NCI-H446 (cell line): ENCODE results near the gene EPS8.
"Not testable (repeated sequence)": the region's sequence is repeated elsewhere in the genome, so short reads cannot be mapped to it uniquely, and the experiment has no call there.

Source experiments
- DNase-seq, 2 experiments: peaks; one replicate each; lab custom pipeline; 2025; lab: John Stamatoyannopoulos, UW

EPS8 gene

DNA sequence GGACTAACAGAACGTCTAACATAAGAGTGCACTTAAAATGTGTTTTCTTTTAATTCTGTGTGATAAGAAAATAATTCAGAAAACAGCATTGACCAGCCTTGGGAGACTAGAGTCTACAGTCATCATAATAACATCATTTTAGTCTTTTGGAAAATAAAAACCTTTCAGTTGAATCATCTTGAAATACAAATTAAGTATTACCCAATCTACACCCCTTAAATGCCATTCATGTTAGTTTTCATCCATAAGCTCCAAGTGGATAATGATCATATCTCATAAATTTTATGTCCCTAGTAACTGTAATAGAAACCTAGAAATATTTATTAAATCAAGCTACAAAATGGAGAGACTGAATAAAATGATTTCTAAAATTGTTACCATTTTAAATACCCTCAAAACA is 32.4 kb downstream of the EPS8 start:
- DNase-seq: no peak

DNA sequence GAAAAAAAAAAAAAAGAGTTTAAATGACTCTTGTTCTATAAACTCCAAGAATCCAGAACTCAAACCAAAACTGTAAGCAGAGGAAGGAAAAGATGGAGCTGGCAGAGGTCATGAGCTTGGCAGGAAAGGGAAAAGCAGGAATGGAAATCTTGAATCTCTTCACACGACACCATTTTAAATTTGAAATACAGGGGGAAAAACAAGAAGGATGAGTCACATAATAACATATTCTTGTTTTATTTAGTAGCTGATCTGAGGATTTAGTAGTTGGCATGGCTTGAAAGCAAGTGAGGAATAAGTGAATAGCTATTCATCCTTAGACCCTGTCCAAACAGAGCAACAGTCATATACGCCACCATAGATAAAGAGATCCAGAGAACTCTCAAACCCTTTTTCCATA is 35.0 kb downstream of the EPS8 start:
- no peak for DNase-seq

DNA sequence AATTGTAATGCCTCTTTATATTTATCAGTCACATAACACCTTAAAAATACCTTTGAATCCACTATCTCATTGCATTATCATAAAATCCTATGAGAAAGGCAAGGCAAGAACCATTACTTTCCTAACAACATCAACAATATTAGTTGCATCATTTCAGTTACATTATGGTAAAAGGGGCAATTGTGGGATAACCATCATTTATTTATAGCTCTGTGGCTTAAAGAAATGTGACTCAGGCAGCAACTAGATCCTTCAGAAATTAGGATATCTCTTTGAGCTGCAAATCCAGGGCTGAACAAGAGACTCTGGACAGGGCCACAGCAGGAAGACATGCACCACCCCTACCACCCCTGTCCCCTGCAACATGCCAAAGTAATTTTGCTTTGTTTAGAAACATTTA is 36.4 kb downstream of the EPS8 start:
- DNase-seq: no peak

DNA sequence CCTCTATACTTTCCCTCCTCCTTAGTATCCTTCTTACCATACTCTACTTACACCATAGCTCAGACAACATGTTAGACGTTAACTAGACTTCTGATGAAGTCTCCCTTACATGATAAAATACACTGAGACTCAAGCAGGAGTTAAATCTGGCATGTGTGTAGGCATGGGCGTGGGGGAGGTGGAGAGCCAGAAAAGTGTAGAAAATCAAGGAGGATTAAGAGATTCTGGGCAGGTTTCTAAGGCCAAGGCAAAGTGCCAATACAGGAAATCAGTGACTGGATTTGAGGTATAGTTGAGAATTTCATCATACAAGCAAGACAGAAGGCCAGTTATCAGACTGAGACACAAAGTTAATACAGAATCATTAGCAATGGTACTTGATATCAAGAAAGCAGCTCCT is 37.4 kb downstream of the EPS8 start:
- no peak for DNase-seq

DNA sequence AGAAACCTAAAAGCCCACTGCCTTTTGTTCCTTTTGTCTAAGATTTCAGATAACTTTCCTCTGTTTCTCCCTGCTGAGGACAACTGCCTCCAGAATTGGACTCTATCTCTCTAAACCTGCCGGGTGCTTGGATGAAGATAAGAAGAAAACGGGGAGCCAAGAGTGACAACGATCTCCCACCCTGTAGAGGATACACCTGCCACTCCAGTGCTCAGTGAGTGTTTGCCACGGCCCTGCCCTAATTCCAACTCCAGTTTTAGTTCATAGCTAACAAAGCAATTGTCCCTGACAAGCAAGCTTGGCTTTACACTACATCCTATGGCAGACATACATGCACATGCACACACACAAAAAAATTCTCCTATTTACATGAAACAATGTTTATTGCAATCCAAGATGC is 39.3 kb downstream of the EPS8 start:
- DNase-seq: no peak

DNA sequence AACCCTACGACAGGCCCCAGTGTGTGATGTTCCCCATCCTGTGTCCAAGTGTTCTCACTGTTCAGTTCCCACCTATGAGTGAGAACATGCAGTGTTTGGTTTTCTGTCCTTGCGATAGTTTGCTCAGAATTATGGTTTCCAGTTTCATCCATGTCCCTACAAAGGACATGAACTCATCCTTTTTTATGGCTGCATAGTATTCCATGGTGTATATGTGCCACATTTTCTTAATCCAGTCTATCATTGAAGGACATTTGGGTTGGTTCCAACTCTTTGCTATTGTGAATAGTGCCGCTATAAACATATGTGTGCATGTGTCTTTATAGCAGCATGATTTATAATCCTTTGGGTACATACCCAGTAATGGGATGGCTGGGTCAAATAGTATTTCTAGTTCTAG is 47.3 kb downstream of the EPS8 start:
- DNase-seq: not testable (repeated sequence)

DNA sequence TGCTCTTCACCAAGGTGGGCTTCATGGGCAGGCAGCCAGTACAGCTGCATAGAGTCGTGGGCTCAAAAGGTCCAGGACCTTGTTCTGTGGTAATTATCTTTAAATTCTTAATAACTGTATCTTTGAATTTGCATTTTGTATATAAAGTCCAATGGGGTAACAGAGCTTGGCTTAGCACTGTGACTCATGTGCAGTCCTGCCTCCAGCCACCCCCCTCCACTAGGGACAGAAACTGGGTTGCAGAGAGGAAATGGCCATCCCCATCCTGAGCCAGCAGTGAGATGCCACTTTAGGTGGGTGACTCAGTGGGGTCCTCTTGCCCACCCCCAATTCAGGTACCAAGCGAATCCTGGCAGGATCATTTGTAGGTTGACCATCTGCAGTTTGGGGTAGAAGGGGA is 48.1 kb downstream of the EPS8 start:
- DNase-seq: no peak

DNA sequence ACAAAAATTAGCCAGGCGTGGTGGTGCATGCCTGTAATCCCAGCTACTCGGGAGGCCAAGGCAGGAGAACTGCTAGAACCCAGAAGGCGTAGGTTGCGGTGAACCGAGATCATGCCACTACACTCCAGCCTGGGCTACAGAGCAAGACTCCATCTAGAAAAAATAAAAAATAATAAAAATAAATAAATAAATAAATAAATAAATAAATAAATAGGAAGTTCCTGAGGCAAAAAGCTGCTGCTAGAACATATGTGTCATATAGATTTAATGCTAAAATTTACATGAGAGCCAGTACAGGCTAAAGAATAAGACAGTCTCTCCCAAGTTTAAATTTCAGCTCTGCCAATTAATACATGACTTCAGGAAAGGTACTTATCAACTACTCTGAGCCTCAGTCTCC is 48.8 kb downstream of the EPS8 start:
- not testable (repeated sequence) for DNase-seq

DNA sequence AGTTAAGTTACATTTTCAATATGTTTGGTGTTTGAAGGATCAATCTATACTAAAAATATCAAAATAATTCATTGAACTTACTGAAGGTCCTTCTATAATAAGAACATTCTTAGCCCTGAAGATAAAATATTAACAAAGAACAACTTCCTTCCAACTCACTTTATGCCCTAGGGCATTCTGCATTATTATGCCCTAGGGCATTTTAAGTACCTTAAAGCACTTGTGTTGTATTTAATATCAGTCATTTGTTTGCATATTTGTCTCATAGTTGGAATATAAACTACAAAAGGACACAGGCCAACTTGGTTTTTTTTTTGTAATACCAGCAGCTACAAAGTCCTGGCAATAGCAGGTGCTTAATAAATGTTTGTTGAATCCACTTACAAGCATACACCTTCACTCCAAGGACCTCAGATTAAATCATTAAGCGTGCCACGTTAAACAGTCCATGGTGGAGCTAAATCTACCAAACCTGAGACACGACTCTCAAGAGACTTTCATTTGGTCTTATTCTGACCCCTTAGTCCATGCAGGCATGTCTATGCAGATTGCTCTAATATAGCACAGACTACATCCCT is 50.7 kb downstream of the EPS8 start:
- no peak for DNase-seq

DNA sequence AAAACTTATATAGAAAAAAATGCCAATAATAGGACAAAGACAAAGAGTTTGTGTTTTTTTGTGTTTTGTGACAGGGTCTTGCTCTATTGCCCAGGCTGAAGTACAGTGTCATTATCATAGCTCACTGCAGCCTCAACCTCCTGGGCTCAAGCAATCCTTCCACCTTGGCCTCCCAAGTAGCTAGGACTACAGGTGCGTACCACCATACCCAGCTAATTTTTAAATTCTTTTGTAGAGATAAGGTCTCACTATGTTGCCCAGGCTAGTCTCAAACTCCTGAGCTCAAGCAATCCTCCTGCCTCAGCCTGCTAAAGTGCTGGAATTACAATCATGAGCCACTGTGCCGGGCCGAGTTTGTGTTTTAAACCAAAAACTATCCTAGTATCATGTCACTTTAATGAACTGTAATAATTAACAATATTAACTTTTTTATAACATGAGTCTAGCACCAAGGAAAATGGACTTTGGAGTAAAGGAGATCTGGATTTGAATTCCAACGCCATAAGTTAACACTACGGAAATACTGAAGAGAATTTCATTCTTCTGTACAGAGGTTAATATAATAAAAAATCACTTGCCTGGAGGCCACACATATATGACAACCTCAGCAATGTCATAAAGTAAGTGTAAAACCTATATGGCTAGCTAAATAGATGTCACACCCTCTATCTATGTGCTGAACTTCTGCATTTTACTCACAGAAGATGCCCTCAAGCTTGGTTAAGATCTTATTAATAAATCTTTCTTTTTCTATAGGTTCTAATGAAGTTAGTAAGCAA is 53.2 kb downstream of the EPS8 start:
- DNase-seq: no peak

DNA sequence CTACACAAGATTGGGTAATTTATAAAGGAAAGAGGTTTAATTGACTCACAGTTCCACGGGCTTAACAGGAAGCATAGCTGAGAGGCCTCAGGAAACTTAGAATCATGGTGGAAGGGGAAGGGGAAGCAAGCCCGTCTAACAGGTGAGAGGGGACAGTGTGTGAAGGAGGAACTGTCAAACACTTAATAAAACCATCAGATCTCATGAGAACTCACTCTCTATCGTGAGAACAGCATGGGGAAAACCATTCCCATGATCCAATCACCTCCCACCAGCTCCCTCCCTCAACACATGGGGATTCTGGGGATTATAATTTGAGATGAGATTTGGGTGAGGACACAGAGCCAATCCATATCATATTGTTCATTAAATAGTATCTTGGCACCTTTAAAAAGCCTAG is 56.1 kb downstream of the EPS8 start:
- no peak for DNase-seq

DNA sequence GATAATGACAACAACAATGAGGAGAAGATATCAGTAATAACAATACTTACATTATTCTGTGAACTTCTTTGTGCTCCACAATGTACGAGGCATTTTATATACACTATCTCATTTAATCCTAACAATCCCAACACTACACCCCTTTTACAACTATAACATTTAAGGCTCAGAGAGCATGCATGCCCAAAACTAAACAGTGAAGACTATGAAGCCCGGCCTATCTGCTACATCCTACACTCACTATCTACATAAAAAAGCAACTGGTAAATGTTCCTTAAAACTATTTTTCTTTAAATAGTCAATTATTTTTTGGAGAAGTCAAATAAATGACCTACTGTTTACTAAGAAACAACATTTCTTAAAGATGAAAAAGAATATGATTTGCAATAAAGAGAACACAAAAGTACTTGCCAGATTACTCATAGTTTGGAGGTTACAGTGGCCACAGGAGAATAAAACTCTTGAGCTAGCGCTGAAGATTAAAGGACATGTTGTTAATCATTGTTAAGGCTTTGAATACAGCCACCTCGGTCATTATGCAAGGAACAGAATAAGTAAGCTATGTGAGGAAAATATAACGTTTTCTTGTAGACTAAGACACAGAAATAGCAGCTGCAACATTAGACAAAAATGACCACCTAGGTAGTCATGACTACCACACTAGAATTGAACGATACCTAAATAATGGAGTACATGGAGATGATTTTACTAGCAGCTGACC is 56.7 kb downstream of the EPS8 start:
- no peak for DNase-seq

DNA sequence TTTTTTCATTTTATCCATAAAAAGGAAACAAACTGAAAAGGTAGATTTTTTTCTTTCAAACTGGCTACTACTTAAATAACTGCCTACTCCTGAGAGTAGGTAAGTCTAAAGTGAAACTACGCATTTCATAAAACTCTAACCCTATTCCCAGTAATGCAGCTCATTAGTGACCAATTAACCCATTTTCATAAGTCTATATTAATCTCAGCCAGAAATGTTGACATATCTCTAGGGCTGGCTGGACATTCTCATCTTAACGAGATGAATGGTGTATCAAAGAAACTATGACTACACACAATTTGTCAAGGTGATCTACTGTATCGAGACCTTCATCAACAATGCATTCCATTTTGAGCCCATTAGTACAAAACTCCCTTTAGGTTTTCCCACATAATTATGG is 57.2 kb downstream of the EPS8 start:
- DNase-seq: no peak

DNA sequence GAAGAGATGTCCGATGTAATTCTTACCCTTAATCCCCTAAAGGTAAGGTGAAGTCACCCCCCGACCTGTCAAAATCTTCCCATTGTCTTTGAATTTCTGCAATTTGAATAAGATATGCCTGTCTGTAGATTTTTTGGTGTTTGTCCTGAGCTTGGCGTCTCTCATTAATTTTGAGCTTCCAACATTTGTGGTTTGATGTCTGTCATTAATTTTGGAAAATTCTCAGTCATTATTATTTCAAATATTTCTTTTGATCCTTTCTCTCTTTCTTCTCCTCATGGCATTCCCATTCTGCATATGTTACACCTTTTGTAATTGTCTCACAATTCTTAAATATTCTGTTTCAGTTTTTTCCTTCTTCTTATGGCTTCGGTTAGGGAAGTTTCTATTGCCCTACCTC is 60.1 kb downstream of the EPS8 start:
- no peak for DNase-seq

DNA sequence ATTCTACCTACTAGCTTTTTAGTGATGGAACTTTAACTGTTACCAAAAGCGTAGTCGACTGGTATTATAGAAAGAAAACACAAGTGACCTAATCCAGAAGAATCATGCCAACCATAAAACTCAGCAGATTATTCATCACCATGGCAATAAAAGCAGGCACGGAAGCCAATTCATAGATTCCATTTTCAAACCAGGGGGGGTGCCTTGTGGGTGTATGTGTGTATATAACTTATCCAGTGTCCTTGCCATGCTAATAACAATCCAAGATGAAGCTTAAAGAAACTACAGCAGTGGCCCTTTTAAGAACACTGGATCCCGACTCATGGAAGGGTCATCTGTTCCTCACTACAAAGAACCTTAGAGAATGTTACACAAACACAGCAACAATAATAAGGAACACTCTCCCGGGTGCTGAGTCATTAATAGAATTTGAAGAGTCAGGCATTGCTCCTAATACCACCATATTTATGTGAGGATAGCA is 61.0 kb downstream of the EPS8 start:
- DNase-seq: no peak

DNA sequence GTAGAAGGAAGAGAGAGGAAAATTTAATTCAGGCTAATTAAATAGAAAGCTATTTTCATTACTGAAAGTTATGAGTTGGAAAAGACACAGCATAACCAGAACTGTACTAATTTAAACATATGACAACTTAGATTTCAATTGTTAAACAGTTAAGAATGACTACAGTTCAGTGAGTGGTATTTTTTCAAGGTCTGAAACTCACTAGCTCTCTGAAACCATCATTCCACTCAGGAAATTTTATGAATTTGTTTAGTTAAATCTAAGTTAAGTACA is 62.4 kb downstream of the EPS8 start:
- no peak for DNase-seq

DNA sequence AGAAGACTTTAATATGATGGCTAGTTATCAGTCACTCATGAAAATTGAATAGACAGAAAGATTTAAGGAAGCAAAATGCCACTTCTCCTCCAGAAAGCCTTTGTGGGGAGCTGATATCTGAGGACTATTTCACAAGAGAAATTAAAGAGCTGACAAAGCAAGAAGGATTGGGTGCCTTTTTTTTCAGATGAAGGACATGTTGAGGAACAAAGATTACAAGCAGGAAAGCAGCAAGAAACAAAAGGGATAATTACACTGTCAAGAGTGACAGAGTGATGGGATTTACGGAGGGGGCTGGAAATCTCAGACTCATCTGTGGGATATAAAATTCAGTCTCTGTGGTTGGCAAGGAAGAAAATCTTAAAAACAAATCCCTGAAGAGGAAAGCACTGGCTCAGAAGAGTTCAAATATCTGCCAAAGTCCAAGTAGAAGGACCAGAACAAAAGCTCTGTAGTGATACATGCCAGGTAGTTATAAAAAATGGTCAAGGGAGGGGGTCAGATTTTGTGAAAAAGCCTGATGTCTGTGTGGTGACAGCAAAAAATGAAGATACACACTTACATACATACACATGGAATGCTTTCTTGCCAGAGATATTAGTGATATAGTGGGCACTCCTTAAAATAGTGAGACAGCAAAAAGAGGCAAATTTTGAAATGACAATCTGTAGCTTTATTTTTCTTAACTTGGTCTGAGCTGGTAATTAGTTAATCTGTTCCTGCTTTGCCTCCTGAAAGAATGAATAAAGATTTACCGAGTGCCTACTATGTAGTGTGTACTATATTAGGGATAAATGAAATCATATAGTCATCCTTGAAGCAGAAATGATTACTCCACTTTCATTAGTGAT is 62.9 kb downstream of the EPS8 start:
- no peak for DNase-seq

DNA sequence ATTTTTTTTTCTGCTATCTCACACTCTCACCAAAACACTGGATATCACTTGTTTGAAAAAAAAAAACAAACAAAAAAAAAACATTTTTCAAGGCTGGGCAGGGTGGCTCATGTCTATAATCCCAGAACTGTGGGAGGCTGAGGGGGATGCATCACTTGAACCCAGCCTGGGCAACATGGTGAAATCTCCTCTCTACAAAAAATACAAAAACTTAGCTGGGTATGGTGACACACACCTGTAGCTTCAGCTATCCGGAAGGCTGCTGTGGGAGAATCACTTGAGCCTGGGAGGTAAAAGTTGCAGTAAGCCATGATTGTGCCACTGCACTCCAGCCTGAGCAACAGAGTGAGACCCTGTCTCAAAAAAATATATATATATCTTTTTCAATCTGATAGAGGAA is 66.2 kb downstream of the EPS8 start:
- DNase-seq: no peak

DNA sequence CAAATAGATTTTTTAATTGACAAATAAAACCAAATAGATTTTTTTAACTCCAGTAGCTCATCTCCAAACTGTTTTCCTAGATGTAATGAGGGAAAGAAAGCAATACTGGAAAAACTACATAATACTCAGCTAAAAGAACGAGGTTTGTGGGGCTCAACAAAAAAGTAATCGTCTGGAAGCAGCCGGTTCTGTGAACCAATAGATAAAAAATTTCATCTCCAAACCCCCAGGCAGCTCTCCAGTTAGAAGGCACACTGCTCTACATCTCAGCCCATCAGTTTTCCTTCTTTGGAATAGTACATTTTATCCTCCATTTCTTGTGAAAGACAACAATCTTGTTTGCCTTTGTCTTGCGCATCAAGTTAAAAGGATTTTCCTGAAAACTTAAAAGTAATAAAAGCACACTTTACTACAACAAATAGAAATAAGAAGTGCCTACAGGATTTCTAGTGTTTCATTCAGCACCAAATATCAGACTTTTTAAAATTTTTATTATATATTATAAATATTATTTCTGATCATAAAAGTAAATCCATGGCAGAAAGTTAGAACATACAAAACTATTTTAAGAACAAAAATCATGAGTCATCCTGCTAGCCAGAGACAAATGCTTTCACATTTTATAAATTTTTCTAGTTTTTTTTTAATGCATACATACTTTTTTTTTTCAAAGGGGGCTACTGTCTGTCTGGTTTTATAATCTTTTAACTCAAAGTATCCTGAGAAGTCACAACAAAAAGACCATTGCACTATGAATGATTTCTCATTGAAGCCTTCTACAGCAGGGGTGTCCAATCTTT is 67.7 kb downstream of the EPS8 start:
- DNase-seq: no peak

DNA sequence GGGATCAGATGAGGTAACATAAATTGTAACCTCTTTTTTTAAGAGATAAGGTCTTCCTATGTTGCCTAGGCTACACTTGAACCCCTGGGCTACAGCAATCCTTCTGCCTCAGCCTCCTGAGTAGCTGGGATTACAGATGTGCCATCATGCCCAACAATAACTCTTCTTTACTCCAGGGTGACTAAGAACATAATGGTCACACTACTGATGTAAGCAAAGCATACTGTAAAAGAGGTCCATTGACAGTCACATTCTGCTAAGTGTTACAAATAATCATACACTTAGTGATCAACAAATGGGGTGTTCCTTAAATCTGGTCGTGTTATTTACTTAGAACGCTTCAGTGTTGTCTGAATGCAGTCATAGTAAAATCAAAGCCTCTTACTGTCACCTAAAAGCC is 68.9 kb downstream of the EPS8 start:
- no peak for DNase-seq

DNA sequence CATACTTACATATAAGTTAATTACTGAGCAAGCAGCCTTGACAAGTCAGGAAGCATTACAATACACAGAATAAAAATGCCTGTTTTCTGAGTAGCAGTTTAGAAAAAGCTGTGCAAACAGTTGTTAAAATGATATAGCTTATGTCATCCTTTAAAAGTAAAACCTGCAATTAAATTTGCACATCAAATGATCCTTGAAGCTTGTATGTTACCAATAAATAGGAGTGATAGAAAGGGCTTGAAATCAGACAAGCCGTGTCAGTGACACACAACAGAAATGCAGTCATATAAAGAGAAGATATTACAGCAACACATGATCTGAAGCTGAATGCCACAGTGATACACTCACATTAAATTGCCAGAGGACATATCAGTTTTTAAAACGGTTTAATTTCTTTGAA is 70.0 kb downstream of the EPS8 start:
- no peak for DNase-seq
